HG03432 (cell line): ENCODE results near the gene LRIT1.

Source experiments
- ATAC-seq: cut with Tn5 transposase; IDR thresholded peaks from one replicate; pipeline ENCODE4 v1.9.1; 2021; ENCODE audit warnings: mild to moderate bottlenecking, moderate library complexity; ENCODE audit not compliant: unreplicated experiment

Gene LRIT1

DNA sequence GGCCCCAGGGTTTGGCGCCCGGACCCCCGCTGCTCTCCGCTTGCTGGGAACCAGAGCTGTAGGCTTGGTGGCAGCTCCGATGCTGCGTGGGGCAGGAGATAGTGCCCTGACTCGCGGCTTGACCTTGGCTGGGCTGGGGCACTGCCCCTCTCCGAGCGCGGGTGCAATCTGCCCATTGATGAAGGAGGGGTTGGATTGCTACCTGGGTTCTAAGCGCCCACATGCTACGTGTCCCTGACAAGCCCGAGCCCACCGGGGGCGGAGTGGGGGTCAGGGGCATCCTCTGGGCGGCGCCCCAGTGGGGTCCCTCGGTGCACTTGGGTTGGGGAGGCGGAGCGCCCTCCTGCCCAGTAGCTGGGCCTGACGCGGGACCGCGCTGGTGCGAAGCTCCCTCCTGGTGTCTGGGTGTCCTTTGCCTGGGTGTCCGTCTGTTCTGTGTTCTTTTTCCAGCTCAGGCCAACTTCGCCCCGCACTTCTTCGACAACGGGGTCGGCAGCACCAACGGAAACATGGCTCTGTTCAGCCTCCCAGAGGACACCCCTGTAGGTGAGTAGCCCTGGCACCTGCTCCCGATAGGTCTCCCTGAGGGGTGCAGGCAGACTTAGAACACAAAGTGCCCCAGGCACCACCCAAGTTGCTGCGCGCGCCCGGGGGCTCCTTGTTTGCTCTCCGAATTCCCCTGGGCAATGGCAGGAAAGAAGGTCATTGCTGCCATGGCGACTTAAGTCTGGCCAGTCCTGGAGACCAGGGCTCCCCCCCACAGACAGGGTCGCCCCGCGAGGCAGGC is 46.1 kb downstream of the LRIT1 start:
- ATAC-seq = no peak

DNA sequence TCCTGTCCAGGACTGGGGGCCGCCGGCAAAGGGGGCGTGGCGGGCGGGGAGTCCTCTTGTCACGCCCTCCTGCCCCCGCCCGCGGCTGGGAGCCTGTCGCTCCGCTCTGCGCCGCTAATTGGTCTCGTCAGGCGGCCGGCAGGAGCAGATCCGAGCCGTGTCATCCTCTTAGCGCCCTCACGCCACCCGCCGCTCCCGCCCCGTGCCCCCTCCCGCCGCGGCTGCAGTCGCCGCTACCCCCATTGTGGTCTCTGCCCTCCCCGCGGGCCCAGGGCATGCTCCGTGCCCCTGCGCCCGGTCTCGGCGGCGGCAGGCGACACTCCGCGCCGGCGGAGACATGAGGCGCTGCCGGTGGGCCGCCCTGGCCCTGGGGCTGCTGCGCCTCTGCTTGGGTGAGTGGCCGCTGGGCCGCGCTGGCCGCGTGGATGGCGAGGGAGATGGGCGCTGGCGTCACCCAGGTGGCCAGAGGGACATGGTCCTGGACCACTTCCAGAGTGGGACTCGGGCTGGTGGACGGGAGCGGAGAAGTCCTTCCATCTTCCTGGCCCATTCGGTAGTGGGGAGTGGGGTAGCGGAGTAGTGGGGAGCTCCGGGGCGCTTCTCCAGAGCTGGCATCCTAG is 46.8 kb downstream of the LRIT1 start, which contains the start of gene CDHR1:
Gene CDHR1, plus strand, starts transcription at position 114 of the 620 bp plus-strand sequence. Its CDS starts 224 bp downstream, at position 338.
- peak; percentile 90 for ATAC-seq

DNA sequence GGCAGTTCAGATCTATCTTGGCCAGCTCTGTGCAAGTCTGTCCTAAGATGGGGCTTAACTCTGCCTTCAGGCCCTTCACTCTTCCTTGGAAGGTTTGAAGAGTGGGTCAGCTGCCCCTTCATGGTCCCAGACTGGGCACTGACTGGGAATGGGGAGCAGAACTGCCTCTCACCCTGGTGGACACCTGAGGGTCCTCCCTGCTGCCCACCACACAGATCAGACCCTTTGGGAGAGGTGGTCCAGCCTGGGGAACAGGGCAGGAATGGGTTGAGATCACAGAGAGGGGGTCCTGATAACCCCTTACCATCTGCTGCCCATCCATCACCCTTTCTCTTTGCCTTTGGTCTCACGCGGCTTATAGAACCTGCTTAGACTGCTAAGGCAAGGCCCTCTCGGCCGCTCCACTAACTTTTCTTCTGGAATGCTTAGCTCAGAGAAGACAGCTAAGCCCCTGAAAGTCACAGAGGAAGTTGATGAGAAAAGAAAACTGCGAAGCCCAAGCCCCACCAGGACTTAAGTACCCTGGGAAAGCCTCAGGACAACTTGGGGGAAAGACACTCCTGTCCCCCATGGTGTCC is 47.4 kb downstream of the LRIT1 start:
- peak; percentile 19 for ATAC-seq

DNA sequence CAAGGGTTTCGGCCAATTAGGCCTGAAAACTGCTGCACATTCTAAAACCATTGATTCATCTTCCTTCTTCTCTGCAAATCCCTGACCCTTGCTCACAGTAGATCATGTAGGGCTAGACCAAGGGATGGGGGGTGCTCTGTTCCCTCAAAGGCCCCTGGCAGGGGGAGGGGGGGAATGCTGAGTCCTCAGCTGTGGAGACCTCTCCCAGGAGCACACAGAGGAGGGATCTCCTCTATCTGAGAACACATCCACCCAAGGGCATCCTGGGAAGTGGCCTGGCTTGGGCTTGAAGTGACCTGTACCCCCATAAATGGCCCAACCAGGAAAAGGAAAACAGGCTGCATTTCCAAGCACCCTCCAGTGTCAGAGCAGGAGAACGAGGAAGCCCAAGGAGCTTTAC is 48.0 kb downstream of the LRIT1 start:
- ATAC-seq = no peak

DNA sequence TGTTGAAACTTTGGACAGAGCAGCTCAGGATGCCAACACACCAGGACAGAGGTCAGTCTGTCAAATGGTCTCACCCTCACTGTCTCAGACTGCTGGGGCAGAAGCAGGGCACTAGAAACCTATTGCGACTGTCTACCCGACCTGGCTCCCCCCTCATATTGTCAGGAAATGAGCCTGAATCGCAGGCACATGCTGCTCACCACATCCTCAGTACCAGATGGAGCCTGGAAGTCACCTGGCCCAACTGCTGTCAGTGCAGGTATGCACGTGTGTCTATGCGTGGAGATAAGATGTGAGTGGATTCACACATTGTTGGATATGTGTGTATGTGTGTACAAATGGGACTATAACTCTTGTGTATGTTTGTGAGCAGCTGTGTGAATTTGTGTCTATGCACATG is 50.2 kb downstream of the LRIT1 start:
- ATAC-seq = no peak

DNA sequence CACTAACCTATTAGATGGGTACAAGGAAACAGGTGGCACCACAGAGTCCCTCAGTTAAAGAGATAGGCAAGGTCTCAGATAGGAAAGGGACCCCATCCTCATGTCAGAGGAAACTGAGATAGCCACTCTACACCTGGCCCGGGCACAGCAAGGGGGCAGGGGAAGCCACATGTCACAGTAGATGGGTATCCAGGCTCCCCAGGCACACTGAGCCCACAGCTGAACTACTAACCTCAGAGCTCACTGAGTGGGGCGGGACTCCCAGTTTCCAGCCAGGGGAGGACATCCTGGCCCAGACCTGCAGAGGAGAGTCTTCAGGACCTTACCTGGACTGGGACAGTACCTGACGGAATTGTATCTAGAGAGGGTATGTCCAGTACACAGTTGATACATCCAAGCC is 50.7 kb downstream of the LRIT1 start:
- ATAC-seq = no peak

DNA sequence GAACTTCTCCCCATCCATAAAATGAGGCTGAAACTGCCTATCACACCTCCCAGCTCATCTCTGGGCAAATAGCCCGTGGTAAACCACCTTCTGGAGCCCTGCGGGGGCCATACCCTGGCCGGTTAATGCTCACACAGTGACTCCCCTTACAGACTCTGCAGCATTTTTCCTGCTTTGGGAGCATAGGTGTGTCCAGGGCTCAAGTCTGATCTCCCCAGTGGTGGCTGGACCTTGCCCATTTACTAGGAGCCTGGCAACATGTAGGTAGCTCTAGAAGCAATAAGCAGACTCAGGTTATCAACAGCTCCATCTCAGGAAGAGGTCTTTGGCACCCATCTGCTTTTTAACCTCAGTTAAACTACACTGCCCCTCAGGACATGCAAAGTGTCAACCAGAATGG is 52.5 kb downstream of the LRIT1 start:
- no peak for ATAC-seq

DNA sequence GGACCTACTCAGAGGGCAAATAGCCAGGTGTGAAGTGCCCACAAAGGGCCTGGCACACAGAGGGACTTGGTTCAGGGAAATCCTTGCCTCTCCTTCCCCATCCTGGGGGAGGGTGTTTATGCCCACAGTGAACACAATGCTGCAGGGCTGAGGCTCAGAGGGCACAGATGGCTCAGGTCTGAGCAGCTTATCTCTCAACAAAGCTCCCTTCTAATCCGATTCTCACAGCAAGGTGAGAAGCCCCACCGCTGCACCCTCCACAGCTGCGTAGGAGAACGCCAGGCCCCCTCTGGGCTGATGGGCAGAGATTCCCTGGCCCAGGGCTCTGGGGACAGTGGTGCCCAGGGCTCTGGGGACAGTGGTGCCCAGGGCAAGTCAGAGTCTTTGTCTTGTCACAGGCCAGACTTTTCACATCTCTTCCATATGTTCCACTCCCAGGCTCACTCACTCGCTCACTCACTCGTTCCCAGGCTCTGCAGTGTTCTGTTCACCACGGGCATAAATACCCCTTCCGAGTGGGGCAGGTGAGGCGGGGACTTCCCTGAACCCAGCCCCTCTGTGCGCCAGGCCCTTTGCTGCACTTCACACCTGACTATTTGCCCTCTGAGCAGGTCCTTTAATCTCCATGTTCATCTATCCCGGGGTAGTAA is 55.7 kb downstream of the LRIT1 start:
- ATAC-seq = no peak

DNA sequence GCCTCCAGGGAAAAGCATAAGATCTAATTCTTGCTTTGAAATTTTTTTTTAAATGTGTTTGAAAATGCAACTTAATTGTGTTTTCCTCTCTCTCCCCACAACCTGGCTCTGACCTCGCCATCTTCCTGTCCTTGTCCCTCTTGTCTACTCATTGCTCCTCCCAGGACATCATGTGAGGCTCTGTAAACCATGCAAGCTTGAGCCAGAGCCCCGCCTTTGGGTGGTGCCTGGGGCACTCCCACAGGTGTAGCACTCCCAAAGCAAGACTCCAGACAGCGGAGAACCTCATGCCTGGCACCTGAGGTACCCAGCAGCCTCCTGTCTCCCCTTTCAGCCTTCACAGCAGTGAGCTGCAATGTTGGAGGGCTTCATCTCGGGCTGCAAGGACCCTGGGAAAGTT is 56.8 kb downstream of the LRIT1 start:
- ATAC-seq = peak; percentile 64

DNA sequence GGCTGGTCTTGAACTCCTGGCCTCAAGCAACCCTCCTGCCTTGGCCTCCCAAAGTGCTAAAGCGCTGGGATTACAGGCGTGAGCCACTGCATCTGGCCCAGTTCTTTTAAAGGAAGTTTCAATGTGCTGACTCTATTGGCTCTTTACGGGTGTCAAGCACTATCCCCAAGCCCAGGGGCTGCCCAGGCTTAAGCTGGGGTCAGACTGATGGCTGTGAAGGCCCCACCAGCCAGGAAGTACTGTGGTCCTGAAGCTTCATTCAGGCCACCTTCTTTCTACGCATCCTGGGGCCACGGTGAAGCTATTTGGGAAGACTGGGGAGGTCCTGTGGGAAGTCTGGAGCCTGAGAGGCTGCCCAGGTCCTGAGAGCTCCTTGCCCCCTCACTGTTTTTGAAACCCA is 59.7 kb downstream of the LRIT1 start:
- ATAC-seq = no peak
